GM21786 (cell line): ENCODE results near the gene C2orf15.
"Not testable (repeated sequence)": the region's sequence is repeated elsewhere in the genome, so short reads cannot be mapped to it uniquely, and the experiment has no call there.

Experiments used
- ATAC-seq: cut with Tn5 transposase; IDR thresholded peaks from one replicate; pipeline ENCODE4 v1.9.1; 2021; ENCODE audit not compliant: unreplicated experiment

C2orf15 gene

DNA sequence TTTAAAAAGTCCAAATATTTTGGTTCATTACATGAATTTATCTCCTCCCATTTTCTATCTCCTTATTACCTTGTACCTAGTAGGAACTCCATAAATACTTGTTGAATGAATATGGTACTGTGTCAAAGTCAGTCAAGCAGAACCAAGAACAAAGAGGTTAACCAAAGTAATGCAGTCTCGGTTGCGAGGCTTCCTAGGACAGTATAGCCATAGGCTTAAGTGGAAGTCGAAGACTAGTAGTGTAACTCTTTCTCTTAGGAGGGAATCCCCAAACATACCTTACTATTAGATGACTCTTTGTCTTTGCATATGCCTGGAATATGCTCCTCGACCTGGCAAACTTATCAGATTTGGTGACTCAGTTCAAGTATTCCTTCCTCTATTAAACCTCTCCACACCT lies 18.1 kb downstream of the C2orf15 start:
- ATAC-seq = no peak

DNA sequence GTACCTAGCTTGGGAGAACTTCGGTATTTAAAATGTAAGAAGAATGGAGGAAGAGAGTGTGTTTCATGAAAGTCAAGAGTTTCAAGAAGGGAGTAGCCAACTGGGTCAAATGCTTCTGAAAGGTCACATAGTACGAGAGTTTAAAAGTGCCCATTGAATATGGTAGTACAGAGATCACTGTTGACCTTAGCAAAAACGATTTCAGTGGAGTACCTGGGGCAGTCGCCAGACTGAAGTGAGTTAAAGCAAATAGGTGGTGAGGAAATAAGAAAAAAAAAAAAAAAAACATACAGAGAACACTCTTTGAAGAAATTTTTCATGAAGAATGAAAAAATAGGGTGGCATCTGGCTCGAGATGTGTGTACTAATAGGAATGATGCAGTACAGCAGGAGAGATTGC lies 24.7 kb downstream of the C2orf15 start:
- ATAC-seq = no peak

DNA sequence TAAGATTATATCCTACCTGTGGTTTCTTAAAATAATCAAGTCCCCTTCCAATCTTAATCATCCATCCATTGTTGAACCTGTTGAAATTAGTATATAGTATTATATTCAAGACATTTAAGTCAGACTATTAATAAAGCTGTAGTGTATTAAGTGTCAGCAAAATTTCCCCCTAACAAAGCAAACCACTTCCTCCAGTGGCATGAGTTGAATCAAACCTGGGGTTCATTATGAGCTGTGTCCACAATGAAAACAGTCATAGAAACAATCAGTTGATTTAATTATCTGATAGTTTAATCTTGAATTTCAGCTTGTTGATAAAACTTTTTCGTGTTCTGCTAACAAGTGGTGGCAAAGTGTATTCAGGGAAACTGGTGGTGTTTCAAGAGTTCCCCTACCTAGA lies 28.0 kb downstream of the C2orf15 start:
- no peak for ATAC-seq

DNA sequence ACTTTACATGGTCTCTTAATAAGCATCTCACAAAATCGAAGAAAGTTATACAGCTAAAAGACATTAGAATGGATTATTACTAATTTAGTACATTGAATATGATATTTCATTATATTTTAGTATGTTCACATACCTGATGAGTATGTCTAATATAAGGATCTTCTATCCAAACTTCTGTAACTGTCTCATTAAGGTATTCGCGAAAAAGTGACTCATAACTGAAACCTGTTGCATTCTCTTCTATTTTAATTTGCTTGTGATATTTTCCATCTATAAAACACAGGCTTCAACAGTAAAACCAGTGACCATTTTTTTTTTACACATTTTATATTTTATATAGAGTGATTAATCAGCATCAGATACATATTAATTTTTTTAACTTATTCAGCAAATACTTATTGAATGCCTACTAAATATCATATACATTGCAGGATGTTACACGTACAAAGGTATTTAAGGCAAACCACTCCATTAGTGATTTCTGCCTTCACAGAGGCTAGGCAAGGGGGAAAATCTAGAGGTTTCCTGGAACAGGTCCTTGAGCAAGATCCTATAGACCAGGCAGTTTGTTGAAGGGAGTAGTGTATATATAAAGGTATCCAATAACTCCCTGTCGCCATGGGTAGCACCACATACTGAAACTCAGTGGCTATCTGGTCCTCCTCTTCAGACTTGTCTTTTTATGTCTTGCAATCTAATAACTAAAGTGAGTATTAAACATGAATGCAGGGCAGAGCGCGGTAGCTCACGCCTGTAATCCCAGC lies 30.1 kb downstream of the C2orf15 start:
- no peak for ATAC-seq

DNA sequence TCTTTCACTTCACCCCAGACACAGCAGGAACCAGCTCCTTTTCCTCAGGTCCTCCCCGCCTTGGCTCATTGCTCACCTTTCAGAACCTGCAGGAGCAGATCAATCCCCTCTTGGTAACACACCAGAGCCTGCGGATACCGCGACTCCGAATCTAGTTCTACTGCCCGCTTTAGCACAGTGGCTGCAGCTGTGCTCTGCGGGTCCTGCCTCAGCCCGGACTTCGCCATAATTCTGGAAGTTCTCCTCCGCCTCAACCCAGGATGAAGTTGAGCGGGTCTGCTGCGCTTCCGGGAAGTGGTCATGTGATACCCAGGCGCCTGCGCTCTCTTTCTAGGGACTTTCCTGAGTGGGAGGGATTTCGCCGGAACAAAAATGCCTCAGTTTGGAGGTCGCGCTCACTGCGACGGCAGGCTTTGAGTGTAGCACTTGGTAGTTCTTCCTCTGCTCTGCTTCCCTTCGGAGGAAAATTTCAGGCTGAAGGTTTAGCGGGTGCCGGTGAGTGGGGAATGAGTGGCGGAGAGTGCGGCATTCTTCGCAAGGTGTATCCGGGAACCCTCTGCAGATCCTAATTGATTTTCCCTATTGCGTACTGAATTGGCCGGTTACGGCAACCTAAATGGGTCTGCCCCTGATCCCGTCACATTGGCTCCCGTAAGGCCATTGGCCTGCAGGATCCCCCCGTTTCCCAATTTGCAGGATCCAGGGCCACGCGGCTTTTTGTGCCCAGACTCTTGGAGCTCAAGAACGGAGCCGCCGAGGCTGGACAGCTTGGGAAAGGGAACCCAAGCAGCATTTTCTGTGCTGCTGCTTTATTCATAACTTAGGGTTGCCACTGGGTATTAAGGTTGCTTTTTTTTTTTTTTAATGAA lies 39.5 kb downstream of the C2orf15 start, which contains the start of the genes MITD1 and MRPL30:
MITD1 (minus strand) TSS at position 304 of the 869 bp plus-strand sequence; CDS start at position 227, 77 bp downstream.
MRPL30 (plus strand) TSS at position 430 of the 869 bp plus-strand sequence. CDS start 5,020 bp downstream, outside the sequence.
- peak; percentile 94 for ATAC-seq

DNA sequence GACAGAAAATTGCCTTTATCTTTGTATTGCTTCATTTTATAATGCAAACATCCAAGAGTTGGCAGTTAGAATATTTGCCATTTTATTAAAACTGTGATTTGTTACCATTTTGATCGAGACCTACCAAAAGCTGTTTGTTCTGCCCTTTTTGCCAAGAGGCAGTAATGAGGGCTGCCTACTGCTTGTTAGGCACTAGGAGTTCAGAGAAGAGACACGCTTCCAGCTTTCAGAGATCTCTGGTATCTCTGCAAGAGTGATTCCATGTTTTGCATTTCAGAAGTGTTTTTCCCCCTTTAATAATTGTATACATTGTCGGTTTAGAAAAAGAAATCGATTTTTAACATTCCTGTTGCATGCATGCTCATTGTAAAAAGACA lies 40.1 kb downstream of the C2orf15 start:
- ATAC-seq = no peak

DNA sequence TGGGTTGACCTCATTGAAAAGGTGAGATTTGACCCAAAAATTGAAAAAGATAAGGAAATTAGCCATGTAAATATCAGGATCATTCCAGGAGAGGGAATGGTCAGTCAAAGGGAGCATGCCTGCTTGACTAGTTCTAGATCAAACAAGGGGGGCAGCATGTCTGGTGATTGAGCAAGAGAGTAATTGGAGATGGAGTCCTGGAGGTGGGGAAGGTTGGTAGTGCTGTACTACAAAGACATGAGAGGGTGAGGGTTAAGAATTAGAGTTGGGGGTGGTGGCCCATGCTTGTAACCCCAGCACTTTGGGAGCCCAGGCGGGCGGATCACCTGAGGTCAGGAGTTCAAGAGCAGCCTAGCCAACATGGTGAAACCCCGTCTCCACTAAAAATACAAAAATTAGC lies 41.5 kb downstream of the C2orf15 start:
- no peak for ATAC-seq

DNA sequence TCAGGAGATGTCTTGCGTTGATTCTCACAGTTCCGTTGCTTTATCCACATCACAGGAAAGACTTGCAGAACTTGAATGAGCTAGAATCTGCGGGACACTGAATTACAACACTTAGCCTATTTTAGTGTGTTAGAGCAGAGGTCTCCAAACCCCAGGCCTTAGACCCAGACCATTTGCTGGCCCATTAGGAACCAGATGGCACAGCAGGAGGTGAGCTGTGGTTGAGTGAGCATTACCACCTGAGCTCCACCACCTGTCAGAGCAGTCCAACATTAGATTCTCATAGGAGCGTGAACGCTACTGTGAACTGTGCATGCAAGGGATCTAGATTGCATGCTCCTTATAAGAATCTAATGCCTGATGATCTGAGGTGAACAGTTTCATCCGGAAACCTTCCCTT lies 43.3 kb downstream of the C2orf15 start:
- no peak for ATAC-seq

DNA sequence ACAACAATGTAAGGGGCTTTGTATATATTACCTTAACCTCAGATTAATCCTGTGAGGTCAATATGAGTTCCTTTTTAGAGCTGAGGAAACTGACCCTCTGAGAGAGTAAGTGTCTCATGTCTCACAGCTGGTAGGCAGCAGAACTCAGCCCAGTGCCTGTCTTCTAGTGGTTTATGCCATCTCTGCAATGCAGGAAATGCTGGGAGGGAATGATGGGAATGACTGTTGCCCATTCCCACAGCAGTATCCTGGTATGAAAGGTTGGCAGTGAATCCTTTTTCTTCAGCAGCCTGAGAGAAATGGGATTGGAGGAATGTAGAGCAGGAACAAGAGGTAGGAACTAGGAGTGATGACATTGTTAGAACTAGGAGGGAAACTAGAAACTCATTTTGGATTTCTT lies 45.5 kb downstream of the C2orf15 start:
- no peak for ATAC-seq

DNA sequence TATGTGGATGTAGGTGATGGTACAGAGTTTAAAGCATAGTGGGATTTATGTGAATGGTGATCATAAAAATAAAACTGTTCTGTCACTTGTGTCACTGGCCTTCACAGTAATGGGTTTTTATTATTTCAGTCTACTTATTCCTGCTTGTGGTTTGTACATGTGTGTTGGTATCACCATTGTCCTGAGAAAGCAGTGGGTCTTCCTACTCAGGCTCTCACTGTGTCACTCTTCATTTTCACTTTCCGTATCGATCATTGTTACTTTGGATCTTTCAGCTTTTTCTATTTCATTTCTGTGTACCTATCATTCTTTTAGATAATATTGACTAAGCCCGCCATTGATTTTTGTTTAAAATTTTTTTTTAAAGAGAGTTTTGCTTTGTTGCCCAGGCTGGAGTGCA lies 46.9 kb downstream of the C2orf15 start:
- ATAC-seq = no peak

DNA sequence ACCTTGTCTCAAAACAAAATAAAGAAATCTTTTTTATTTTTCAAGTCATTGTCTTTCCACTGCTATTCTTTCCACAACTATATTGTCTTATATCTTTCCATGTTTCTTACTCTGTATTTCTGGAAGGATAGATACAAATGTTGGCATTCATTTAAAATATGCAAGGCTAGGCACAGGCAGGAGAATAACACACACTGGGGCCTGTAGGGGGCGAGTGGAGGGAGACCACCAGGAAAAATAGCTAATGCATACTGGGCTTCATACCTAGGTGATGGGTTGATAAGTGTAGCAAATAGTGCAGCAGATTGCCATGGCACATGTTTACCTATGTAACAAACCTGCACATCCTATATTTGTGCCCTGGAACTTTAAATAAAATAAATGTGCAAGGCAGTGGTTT lies 49.0 kb downstream of the C2orf15 start:
- ATAC-seq = no peak

DNA sequence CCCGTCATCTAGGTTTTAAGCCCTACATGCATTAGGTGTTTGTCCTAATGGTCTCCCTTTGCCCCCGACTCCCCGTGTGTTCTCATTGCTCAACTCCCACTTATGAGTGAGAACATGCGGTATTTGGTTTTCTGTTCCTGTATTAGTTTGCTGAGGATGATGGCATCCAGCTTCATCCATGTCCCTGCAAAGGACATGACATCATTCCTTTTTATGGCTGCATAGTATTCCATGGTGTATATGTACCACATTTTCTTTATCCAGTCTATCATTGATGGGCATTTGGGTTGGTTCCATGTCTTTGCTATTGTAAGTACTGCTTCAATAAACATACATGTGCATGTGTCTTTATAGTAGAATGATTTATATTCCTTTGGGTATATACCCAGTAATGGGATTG lies 50.9 kb downstream of the C2orf15 start:
- ATAC-seq = not testable (repeated sequence)

DNA sequence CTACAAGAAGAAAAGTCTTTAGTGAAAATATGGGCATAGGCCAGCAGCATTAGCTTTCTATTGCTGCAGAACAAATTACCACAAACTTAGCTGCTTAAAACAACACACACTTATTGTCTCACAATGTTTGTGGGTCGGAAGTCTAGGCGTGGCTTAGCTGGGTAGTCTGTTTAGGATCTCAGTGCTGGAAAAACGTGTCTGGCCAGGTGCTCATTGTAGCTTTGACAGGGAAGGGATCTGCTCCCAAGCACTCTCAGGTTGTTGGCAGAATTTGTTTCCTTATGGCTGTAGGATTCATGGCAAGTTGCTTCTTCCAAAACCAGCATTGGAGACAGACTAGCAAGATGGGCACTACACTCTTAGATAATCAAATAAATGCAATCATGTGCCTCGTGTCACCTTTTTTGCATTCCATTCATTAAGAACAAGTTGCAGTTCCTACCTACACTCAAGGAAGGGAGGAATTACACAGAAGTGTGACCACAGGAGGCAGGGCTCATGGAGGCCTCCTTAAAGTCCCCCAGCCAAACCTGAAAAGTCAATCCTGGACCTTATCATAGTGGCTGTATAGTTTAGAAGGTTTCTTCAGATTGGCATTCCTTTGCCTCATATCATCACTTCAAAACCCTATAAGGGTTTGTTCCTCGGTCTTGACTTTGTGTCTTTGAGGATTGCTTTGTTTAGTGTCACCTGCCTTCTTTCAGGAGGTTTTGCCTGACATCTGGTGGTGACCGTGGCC lies 56.8 kb downstream of the C2orf15 start:
- no peak for ATAC-seq

DNA sequence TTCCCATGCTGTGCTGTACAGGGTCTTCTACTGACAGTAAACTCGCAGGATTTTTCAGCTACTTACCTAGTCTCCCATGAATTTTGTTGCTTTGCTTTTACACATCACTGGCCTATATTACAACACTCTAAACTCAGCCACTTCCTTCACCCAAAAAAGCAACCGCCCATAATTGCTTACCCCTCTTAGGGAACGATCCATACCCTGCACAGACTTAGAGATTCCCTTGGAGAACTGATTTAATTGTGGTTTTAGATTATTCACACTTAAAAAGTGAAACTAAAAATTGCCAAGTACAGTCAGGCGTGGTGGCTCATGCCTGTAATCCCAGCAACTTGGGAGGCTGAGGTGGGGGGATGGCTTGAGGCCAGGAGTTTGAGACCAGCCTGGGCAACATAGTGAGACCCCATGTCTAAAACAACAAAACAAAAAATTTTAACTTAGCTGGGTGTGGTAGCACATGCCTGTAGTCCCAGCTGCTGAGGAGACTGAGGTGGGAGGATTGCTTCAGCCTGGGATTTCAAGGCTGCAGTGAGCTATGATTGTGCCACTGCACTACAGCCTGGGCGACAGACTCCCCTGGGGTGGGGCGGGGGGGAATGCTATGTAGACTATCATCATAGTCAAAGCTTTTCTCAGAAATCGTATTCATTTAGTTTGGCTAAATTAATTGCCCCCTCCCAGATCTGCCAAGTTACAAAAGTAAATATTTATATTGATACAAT lies 58.7 kb downstream of the C2orf15 start:
- ATAC-seq = no peak
